RWPE1 (cell line): ENCODE measurements around the gene CCL15.
"Not testable (repeated sequence)": the region's sequence is repeated elsewhere in the genome, so short reads cannot be mapped to it uniquely, and the experiment has no call there.

Experiments used
- CTCF ChIA-PET: fragments of 350-600 bp; sonication (Branson Sonifier 250); formaldehyde crosslinking; extraction: SDS; loops from one replicate; lab custom pipeline; 2021; lab: Yijun Ruan, JAX
- POLR2A ChIA-PET: fragments of 400-600 bp; formaldehyde crosslinking; extraction: SDS; loops from one replicate; lab custom pipeline; 2020; ENCODE audit warnings: antibody characterized with exemption; ENCODE audit not compliant: low non-redundant PET; lab: Yijun Ruan, JAX
- DNase-seq: peaks from one replicate; pipeline ENCODE4 v3.0.0; 2012; ENCODE audit warnings: low spot score
- H3K27ac ChIP-seq: fragments of 450-650 bp; 2 replicates; pipeline ENCODE4 v1.5.1; 2017
- CTCF ChIP-seq: fragments of 450-650 bp; conservative IDR thresholded peaks from 2 replicates; pipeline ENCODE4 v1.5.1; 2017; ENCODE audit warnings: low read depth, mild to moderate bottlenecking

Gene CCL15

GRCh38 chr17:35998756-35999155, 2.6 kb downstream of the CCL15 start:
- no peak for TF ChIP-seq CTCF
- POLR2A ChIA-PET: no interaction called here
- no peak for DNase-seq
- CTCF ChIA-PET: no interaction called here
- H3K27ac ChIP-seq: no peak overlapping the region

- POLR2A ChIA-PET: no interaction called here
- CTCF ChIA-PET: no interaction called here
- no peak for DNase-seq
Measured at GRCh38 chr17:35998018-35998545, 3.3 kb downstream of the CCL15 start.

GRCh38 chr17:35995346-35995745, 6.0 kb downstream of the CCL15 start:
- DNase-seq, CTCF ChIA-PET, POLR2A ChIA-PET, H3K27ac ChIP-seq: not testable (repeated sequence)

More at GRCh38 chr17:35998018-35998545, 3.3 kb downstream of the CCL15 start:
- H3K27ac ChIP-seq: no peak overlapping the region
- no peak for TF ChIP-seq CTCF

- no peak overlapping the region for H3K27ac ChIP-seq
- DNase-seq: no peak
- ChIA-PET CTCF (no interaction called here), POLR2A (no interaction called here)
- TF ChIP-seq CTCF: no peak
Measured at GRCh38 chr17:35991075-35991474, 10.3 kb downstream of the CCL15 start.

- no peak for TF ChIP-seq CTCF
- DNase-seq: no peak
- POLR2A ChIA-PET: no interaction called here
- H3K27ac ChIP-seq: no peak overlapping the region
- CTCF ChIA-PET: no interaction called here
Measured at GRCh38 chr17:35988164-35988563, 13.2 kb downstream of the CCL15 start.

- no peak within 1 kb of the TSS for H3K27ac ChIP-seq
- ChIA-PET CTCF (no interaction called here), POLR2A (no interaction called here)
- TF ChIP-seq CTCF: no peak
- DNase-seq: no peak
Measured at GRCh38 chr17:35986643-35987042, 14.7 kb downstream of the CCL15 start, which contains the start of gene CCL14. Gene CCL14 (minus strand): TSS chr17:35986729. CDS start chr17:35986649, 80 bp downstream.

- POLR2A ChIA-PET: no interaction called here
- no peak overlapping the region for H3K27ac ChIP-seq
- CTCF ChIA-PET: no interaction called here
- DNase-seq: no peak
- TF ChIP-seq CTCF: no peak
Measured at GRCh38 chr17:35984140-35984539, 17.2 kb downstream of the CCL15 start.
